Smooth muscle cell (in vitro differentiated cells): ENCODE data around the gene GSTO2. TPM values are rescaled to one million over a fixed set of nuclear protein-coding genes. Genes with fewer than 3 reads are reported as not detected.
A peak's percentile ranks its signal among the peaks of the same experiment; 100 is the strongest.

Source experiments
- DNase-seq: peaks from one replicate; lab custom pipeline; 2025; ENCODE audit not compliant: unreplicated experiment; lab: John Stamatoyannopoulos, UW
- H2AFZ ChIP-seq: fragments of 200-600 bp; sonication (generic); 2 replicates; pipeline ENCODE4 v1.6.0; 2016; ENCODE audit warnings: antibody characterized with exemption, low read depth, mild to moderate bottlenecking
- H3F3A ChIP-seq: fragments of 200-600 bp; sonication (generic); 2 replicates; pipeline ENCODE4 v1.6.0; 2017; ENCODE audit warnings: antibody characterized with exemption, low read depth
- H3K27ac ChIP-seq: fragments of 200-600 bp; sonication (generic); 2 replicates; pipeline ENCODE4 v1.5.1; 2016; ENCODE audit warnings: low read depth, mild to moderate bottlenecking
- H3K27me3 ChIP-seq: fragments of 200-600 bp; sonication (generic); 2 replicates; pipeline ENCODE4 v1.6.1; 2016; ENCODE audit warnings: low read depth, mild to moderate bottlenecking
- H3K36me3 ChIP-seq: fragments of 200-600 bp; sonication (generic); 2 replicates; pipeline ENCODE4 v1.5.1; 2016; ENCODE audit warnings: low read depth
- H3K4me1 ChIP-seq: fragments of 200-600 bp; sonication (generic); 2 replicates; pipeline ENCODE4 v1.5.1; 2016; ENCODE audit warnings: low read depth
- H3K4me2 ChIP-seq: fragments of 200-600 bp; sonication (generic); 2 replicates; pipeline ENCODE4 v1.6.0; 2016; ENCODE audit warnings: mild to moderate bottlenecking
- H3K4me3 ChIP-seq: fragments of 200-600 bp; sonication (generic); 2 replicates; pipeline ENCODE4 v1.5.1; 2016; ENCODE audit warnings: mild to moderate bottlenecking
- H3K79me2 ChIP-seq: fragments of 200-600 bp; sonication (generic); 2 replicates; pipeline ENCODE4 v1.6.0; 2016; ENCODE audit warnings: low read depth, mild to moderate bottlenecking
- H3K9ac ChIP-seq: fragments of 200-600 bp; sonication (generic); 2 replicates; pipeline ENCODE4 v1.6.0; 2016; ENCODE audit warnings: low read depth
- H3K9me3 ChIP-seq: fragments of 200-600 bp; sonication (generic); replicated peaks from 2 replicates; pipeline ENCODE4 v1.5.1; 2016; ENCODE audit warnings: low read depth
- H4K20me1 ChIP-seq: fragments of 200-600 bp; sonication (generic); 2 replicates; pipeline ENCODE4 v1.6.0; 2016; ENCODE audit warnings: low read depth
- CTCF ChIP-seq: fragments of 200-600 bp; sonication (generic); IDR thresholded peaks from 2 replicates; pipeline ENCODE4 v1.5.1; 2017; ENCODE audit warnings: borderline replicate concordance, mild to moderate bottlenecking, antibody characterized with exemption; ENCODE audit not compliant: insufficient read depth, poor library complexity, severe bottlenecking
- WGBS: methylation state at CpG from one replicate; pipeline ENCODE4 v1.1.7; 2016; ENCODE audit warnings: low lambda C conversion rate; 5-methylcytosine and 5-hydroxymethylcytosine counted together
- polyA plus RNA-seq: library from polyadenylated mRNA; unstranded; fragments of >200 nt; fragmentation: Nextera tagmentation; extraction: Ambion mirVana; gene quantifications from 2 replicates; pipeline ENCODE4 v1.2.1, GENCODE V29; 2016
- total RNA-seq: library from RNA; depleted of rRNA; stranded (reverse); fragments of >200 nt; gene quantifications from 2 replicates; pipeline ENCODE4 v1.2.3, GENCODE V29; 2014

GSTO2 gene
- total and polyA plus RNA-seq, 2 experiments from 2014 or later: 2.1 to 3.7 TPM

GRCh38 chr10:104256335-104256961, 12.5 kb upstream of the GSTO2 start:
- peaks cover 34% of the 10 kb centered on the region for H3K4me1 ChIP-seq
- no peaks in the 10 kb centered on the region for H3K36me3 ChIP-seq
- peaks cover 48% of the 10 kb centered on the region for H3K79me2 ChIP-seq
- no peaks in the 10 kb centered on the region for H3K27me3 ChIP-seq
- H3K9ac ChIP-seq: peak overlapping the region; percentile 87
- H2AFZ ChIP-seq: no peak overlapping the region
- no peak for TF ChIP-seq CTCF
- 6% methylated on average over 1 of the region's 1 CpG for WGBS
- H3K9me3 ChIP-seq: no peaks in the 10 kb centered on the region
- peaks cover 34% of the 10 kb centered on the region for H3F3A ChIP-seq
- peaks cover 32% of the 10 kb centered on the region for H4K20me1 ChIP-seq
- no peak for DNase-seq
- peak overlapping the region; percentile 97 for H3K4me2 ChIP-seq
- peak overlapping the region; percentile 77 for H3K4me3 ChIP-seq
- H3K27ac ChIP-seq: peak overlapping the region; percentile 87

DNA sequence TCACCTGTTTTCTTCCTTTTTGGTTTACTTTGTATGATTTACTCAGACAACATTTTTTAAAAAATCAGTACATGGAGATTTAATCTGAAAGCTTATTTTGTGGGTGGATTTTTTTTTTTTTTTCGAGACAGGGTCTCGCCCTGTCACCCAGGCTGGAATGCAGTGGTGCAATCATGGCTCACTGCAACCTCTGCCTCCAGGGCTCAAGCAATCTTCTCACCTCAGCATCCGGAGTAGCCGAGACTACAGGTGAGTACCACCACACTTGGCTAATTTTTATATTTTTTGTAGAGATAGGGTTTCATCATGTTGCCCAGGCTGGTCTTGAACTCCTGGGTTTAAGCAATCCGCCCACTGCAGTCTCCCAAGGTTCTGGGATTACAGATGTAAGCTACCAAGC, 11.7 kb upstream of the GSTO2 start:
- H3K4me3 ChIP-seq: peak overlapping the region; percentile 77

GRCh38 chr10:104258209-104258608, 10.8 kb upstream of the GSTO2 start:
- Histone ChIP-seq H3F3A (peaks cover 37% of the 10 kb centered on the region), H3K4me3 (no peak overlapping the region), H3K9me3 (no peaks in the 10 kb centered on the region), H4K20me1 (peaks cover 36% of the 10 kb centered on the region), H3K4me2 (no peak overlapping the region), H3K27ac (peak overlapping the region; percentile 87), H2AFZ (no peak overlapping the region), H3K4me1 (peaks cover 34% of the 10 kb centered on the region), H3K79me2 (peaks cover 64% of the 10 kb centered on the region), H3K27me3 (no peaks in the 10 kb centered on the region), H3K36me3 (no peaks in the 10 kb centered on the region), H3K9ac (no peak overlapping the region)
- DNase-seq: no peak
- 87% methylated on average over 3 of the region's 3 CpGs for WGBS
- TF ChIP-seq CTCF: no peak

More for the DNA sequence above, 11.7 kb upstream of the GSTO2 start:
- H3K9ac ChIP-seq: no peak overlapping the region
- H3K9me3 ChIP-seq: no peaks in the 10 kb centered on the region
- WGBS: 45% methylated on average over 5 of the region's 5 CpGs
- peaks cover 34% of the 10 kb centered on the region for H3K4me1 ChIP-seq
- H3K79me2 ChIP-seq: peaks cover 56% of the 10 kb centered on the region
- no peak for DNase-seq
- peak overlapping the region; percentile 97 for H3K4me2 ChIP-seq
- no peaks in the 10 kb centered on the region for H3K36me3 ChIP-seq
- no peaks in the 10 kb centered on the region for H3K27me3 ChIP-seq
- TF ChIP-seq CTCF: no peak
- H2AFZ ChIP-seq: no peak overlapping the region
- peaks cover 34% of the 10 kb centered on the region for H3F3A ChIP-seq
- H3K27ac ChIP-seq: peak overlapping the region; percentile 87
- peaks cover 36% of the 10 kb centered on the region for H4K20me1 ChIP-seq

GRCh38 chr10:104259456-104259855, 9.5 kb upstream of the GSTO2 start:
- Histone ChIP-seq H3K4me1 (peaks cover 25% of the 10 kb centered on the region), H3K79me2 (peaks cover 74% of the 10 kb centered on the region), H3K4me3 (no peak overlapping the region), H4K20me1 (peaks cover 44% of the 10 kb centered on the region), H3K9me3 (no peaks in the 10 kb centered on the region), H3K36me3 (peaks cover 6% of the 10 kb centered on the region), H3F3A (peaks cover 38% of the 10 kb centered on the region), H2AFZ (no peak overlapping the region), H3K9ac (no peak overlapping the region), H3K27me3 (no peaks in the 10 kb centered on the region), H3K27ac (peak overlapping the region; percentile 87), H3K4me2 (peak overlapping the region; percentile 75)
- DNase-seq: no peak
- WGBS: 89% methylated on average over 3 of the region's 3 CpGs
- no peak for TF ChIP-seq CTCF
